GM19238 (cell line): Measurements from ENCODE around the gene MAPKBP1.
"Not testable (repeated sequence)": the region's sequence is repeated elsewhere in the genome, so short reads cannot be mapped to it uniquely, and the experiment has no call there.

ENCODE experiments used
- DNase-seq: peaks from one replicate; pipeline ENCODE4 v3.0.0; 2011; ENCODE audit warnings: low spot score; ENCODE audit not compliant: insufficient read length

The MAPKBP1 gene, protein sequence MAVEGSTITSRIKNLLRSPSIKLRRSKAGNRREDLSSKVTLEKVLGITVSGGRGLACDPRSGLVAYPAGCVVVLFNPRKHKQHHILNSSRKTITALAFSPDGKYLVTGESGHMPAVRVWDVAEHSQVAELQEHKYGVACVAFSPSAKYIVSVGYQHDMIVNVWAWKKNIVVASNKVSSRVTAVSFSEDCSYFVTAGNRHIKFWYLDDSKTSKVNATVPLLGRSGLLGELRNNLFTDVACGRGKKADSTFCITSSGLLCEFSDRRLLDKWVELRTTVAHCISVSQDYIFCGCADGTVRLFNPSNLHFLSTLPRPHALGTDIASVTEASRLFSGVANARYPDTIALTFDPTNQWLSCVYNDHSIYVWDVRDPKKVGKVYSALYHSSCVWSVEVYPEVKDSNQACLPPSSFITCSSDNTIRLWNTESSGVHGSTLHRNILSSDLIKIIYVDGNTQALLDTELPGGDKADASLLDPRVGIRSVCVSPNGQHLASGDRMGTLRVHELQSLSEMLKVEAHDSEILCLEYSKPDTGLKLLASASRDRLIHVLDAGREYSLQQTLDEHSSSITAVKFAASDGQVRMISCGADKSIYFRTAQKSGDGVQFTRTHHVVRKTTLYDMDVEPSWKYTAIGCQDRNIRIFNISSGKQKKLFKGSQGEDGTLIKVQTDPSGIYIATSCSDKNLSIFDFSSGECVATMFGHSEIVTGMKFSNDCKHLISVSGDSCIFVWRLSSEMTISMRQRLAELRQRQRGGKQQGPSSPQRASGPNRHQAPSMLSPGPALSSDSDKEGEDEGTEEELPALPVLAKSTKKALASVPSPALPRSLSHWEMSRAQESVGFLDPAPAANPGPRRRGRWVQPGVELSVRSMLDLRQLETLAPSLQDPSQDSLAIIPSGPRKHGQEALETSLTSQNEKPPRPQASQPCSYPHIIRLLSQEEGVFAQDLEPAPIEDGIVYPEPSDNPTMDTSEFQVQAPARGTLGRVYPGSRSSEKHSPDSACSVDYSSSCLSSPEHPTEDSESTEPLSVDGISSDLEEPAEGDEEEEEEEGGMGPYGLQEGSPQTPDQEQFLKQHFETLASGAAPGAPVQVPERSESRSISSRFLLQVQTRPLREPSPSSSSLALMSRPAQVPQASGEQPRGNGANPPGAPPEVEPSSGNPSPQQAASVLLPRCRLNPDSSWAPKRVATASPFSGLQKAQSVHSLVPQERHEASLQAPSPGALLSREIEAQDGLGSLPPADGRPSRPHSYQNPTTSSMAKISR (N-terminal part only)

DNA sequence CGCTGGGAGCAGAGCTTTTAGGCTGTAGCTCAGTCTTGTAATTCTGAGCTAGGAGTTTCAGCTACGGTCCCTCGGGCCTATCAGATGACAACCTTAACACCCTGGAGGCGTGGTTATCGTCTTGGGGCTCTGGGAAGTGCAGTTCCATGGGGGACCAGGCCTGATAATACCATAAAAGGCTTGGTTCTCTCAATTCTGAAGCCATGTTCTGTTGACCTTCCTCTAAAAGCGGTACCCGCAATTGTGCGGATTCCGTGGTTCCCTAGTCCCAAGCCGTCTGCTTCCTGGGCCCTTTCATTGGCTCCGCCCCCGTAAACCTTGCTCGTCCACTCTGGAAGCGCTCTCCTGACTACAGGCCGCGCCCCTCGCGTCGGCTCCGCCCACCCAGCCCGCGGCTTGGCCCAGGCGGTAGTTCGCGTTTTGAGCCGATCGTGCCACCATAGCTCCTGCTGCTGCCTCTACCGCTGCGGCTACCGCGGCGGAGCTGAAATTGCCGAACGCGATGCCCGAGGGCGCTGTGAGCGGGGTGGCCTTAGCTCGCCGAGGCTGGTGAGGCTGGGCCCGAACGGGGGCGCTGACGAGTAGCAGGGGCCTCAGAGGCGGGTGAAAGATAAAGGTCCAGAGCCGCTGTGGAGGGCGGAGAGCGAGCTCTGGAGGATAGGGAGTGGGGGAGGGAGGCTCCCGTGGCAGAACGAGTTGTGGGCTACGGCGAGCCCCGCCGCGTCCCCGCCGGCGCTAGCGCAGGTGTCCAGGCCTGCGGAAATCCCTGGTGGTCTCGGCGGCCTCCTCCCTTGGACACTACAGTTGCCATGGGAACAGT lies at the start of gene MAPKBP1:
Gene MAPKBP1 (plus strand): TSS at position 423 of the 820 bp plus-strand sequence. CDS start 792 bp downstream, outside the sequence.
- DNase-seq: peak; percentile 91

DNA sequence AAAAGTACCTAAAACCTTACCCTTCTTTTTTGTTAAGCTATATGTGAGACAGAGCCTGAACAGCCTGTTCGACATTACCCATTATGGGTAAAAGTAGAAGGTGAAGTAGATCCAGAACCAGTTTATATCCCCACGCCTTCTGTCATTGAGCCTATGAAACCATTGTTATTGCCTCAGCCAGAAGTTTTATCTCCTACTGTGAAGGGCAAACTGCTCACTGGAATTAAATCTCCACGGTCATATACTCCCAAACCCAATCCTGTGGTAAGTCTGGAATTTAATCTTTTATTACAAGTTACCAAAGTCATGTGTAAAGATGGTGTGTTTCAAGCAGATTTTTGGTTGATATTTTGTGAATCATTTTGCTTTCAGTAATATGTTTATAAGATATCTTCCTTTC lies 47.1 kb upstream of the MAPKBP1 start:
- no peak for DNase-seq

DNA sequence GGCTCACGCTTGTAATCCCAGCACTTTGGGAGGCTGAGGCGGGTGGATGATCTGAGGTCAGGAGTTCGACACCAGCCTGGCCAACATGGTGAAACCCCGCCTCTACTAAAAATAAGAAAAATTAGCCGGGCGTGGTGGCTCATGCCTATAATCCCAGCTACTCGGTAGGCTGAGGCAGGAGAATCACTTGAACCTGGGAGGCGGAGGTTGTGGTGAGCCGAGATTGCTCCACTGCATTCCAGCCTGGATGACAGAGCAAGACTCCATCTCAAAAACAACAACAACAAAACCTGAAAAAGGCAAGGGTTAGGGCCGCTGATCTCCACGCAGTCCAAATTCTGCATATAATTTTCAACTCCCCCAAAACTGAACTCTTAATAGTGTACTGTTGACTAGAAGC lies 46.2 kb upstream of the MAPKBP1 start:
- not testable (repeated sequence) for DNase-seq

DNA sequence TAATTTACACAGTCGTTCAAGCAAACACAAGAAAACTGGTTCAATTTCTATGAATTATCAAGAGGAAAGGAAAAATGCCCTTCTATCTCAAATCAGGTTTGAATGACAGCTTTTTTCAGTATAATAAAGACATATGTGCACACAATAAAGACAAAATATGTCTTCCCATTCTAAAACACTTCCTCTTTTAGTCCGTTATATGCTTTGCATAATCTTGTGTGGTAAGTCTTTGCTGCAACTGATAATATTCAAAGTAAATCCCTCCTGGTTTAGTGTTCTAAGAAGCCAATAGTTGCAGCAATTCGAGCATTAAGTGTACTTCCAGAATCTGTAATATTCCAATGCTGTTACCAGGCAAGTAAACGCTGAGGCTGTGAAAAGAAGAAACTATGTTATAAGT lies 43.7 kb upstream of the MAPKBP1 start:
- DNase-seq: no peak

DNA sequence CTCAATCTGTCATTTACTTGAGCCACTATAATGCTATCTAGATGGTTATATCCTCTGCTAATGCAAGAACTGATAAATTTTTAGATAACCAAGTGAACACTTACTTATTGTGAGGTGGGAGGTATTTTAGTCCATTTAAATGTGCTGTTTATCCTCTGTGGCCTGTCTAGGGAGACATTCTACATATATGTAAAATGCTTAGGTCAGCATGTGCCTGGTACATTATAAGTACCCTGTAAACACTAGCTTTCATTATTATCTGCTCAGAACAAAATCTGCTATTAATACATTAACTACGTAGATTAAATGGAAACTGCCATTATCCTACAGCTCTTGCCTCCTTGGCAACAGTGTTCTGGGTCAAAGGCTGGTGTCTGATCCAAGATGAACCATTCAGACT lies 41.8 kb upstream of the MAPKBP1 start:
- no peak for DNase-seq

DNA sequence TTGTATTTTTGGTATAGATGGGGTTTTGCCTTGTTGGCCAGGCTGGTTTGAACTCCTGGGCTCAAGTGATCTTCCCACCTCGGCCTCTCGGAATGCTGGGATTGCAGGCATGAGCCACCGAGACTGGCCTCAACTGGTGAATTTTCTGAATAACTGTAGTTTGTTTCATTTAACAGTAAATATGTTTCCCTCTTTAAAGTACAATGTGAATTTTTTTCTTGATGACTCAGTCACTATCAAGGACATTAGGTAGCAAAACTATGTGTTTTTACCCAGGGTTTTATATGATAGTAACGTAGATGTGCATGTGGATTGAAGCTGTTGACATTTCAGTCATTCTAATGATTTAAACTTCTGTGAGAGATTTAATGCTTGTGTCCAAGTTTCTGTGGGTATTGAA lies 40.2 kb upstream of the MAPKBP1 start:
- no peak for DNase-seq

DNA sequence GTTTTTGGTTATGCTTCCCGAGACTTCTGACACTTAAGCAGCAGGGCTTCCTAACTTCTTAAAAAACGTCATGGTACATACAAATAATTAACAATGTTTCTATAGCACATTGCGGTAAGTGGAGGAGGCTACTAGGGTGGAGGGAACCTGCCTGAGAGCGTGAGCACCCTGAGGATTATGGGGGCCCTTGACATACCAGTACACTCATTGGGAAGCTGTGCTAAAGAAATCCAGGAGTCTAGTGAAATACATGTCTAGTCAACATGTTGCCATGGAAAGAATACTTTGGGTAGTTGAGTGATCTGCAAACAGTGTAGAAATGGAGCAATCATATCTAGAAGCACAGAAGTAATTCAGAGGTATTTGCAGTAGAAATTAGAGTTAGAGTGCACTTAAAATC lies 39.2 kb upstream of the MAPKBP1 start:
- no peak for DNase-seq

DNA sequence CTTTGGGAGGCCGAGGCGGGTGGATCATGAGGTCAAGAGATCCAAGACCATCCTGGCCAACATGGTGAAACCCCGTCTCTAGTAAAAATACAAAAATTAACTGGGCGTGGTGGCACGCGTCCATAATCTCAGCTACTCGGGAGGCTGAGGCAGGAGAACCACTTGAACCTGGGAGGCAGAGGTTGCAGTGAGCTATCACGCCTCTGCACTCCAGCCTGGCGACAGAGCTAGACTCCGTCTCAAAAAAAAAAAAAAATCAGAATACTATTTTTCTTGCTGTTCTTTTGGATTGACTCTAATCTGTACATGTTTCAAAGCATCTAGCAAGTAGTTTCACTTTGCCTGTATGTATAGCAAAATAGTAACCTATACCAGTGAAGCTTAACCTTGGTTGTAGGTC lies 38.8 kb upstream of the MAPKBP1 start:
- DNase-seq: not testable (repeated sequence)

DNA sequence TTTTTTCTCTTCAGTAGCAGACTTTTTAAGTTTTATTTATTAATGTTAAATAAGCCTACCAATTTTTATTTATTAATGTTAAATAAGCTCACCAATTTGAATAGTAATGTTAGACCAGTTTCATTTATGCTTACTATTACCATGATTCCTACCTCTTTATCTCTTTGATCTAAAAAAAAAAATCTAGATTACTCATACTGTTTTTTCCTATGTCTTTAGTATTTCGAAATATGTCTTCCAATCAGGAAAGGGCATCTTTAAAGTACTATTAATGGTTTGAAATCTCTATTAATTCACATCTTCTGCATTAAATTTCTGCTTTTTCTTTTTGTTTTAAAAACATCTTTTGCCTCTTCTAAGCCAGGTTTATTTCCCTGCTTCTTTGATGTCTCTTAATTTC lies 27.5 kb upstream of the MAPKBP1 start:
- no peak for DNase-seq

DNA sequence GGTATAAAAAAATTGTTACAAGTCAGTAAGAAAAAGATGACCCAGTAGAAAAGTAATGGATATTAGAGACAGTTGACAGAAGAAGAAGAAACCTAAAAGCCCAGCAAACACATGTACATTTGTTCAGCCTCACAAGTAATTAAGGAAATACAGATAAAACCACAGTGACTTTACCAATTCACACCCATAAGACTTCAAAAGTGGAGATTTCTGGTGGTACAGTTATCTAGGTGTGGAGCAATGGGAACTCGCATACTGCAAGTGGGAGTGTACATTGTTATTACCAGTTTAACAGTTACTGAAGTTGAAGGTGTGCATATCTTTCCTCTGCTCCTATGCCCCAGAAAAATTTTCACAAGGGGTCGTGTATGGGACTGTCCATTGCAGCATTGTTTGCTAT lies 18.1 kb upstream of the MAPKBP1 start:
- DNase-seq: no peak

DNA sequence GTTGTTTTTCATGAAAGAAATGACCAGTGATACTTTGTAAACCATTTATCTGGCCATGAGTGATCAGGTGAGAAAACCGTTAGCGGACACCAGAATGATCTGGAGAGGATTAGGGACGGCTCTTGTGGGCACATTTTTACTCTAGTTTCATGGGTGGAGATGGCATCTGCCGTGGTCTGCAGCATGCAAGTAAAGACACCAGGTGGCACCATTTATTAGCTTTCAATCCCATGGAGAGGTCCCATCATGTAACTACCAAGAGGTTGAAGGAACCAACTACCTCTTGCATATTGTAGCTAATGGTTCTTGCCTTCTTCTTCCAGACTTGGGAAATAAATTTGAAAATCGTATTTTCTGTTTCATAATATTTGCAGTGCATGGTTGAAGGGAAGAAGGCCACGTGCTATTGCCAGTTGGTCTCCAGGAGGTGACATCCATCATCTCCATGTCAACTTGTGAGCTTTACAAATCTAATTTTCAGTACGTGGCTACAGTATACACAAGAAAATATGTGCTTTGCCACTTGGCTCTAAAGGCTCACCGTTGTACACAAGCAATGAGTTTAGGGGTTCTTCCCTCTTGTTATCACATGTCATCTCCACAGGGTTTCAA lies 1.5 kb upstream of the MAPKBP1 start:
- DNase-seq: no peak

DNA sequence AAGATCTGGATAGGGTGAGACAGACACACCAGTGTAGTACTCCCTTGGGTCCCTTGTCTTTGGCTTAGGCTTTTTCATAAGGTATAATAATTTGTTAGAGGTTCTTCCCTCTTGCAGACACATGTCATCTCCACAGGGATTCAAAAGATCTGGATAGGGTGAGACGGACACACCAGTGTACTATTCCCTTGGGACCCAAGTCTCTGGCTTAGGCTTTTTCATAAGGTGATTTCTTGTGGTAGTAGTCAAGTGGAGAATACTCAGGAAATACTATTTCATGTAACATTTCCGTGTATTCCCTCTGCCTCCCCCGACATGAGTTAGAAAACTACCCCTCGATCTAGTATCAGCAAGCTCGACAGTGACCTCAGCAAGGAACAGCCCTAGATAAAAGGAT lies 954 bp upstream of the MAPKBP1 start:
- DNase-seq: no peak

DNA sequence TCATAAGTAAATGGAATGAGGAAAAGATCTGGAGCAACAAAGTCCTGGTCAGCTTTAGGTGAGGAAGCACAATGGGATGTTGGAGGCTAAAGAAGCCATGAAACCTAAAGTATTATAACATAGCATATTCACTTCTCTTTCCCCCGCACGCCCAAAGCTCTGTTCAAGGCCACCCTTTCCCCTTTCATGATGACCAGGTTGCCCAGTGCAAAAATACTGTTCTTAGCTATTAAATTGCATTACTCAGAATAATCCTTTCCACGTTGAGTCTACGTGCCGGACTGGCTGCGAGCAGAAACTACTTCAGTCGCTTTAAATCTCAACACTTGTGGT lies 589 bp upstream of the MAPKBP1 start:
- no peak for DNase-seq

DNA sequence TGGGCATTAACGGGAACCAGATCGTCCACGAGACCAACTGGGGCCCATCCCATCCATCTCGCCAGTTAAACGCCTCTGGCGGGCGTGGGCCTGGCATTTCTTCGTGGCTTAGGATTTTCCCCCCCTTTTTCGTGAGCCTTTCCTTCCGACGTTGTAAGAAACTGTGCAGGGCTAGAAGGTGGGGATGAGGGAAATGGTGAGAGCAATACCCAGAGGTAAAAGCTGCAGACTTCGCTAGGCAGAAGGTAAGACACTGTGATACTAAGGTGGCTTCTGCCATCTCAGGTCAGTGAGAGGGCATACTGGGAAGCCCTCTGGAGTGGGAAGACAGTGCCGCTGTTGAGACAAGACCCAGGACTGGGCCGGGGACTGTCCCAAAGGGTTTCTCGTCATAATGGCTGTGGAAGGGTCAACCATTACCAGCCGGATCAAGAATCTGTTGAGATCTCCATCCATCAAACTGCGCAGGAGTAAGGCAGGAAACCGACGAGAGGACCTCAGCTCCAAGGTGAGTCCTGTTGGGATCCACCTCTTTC lies 666 bp downstream of the MAPKBP1 start:
- no peak for DNase-seq

DNA sequence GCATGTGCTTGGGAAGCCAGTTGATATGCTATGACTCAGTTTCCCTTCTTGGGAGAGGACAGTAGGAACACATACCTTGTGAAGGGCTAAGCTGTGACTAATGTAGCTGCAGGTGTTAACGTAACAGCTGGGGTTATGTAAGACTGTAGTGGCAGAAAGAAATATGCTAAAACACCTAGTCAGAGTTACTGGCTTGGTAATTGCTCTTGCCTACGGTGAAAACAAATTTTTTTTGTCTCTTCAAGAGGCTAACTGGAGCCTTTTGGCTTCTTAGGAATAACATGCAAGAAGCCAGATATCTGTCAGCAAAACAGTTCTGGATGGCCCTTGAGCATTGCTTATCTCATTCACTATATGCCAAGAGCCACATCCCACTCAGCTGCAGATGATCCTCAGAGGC lies 1.4 kb downstream of the MAPKBP1 start:
- DNase-seq: no peak

DNA sequence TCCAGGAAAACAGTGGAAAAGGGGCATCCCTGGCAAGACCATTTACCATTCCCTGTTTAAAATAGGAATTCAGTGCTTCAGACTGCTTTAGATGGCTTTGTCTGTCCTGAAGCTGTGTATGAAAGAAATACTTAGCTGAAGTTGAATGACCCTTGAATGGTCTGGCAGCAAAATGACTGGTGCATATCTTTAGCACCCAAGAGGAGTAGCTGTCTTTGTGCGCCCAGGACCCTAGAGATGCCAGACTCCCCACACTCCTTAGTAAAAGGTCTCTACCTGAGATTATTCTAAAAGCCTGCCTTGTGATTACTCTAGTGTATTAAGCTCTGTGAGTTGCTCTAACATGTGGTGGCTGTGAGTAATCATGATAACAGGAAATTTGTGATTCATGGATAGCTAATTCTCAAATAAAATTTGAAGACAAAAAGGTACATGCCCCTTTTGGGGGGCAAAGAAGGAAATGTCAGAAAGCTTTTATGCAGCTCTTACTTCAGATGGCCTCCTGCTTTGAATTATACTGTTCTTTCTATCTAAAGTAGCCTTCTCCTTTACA lies 3.2 kb downstream of the MAPKBP1 start:
- DNase-seq: no peak

DNA sequence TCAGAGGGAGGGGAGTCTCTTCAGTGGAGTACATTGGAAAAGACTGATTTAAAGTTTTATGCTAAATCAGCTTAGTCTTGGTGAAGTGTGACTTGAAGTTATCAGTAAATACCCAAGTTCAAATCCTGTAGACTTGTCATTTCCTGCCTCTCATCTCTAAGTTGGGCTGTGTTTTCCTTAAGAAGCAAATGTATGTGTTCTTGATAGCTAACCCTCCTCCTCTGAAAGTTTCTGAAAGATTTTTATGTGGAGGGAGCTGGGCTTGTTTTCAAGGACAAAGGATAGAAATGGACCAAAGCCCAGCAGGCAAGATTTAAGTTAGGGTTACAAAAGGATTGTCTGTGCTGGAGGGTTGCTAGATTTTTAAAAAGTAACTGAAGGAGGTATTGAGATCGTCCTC lies 4.2 kb downstream of the MAPKBP1 start:
- DNase-seq: no peak

DNA sequence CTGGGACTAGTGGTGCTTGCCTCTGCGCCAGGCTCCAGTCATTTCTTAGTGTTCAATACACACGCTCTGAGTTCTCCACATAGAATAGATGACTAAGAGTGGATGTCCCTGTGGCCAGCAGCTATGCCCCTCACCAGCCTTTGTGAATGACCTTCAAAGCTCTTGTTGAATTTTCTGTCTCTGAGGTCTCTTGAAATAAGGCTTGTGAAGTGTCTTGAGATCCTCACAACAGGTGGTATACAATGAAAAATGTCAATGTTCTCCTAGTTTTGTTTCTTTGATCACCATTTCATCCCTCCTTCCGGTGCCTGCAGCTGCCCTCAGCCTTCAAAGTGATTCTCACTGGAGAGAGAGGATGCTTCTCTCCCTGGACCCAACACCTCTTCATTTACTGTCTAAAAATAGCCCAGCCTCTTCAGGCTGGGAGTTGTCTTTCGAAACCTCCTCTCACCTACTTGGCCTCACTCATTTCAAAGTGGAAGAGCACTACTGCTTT lies 5.4 kb downstream of the MAPKBP1 start:
- DNase-seq: no peak

DNA sequence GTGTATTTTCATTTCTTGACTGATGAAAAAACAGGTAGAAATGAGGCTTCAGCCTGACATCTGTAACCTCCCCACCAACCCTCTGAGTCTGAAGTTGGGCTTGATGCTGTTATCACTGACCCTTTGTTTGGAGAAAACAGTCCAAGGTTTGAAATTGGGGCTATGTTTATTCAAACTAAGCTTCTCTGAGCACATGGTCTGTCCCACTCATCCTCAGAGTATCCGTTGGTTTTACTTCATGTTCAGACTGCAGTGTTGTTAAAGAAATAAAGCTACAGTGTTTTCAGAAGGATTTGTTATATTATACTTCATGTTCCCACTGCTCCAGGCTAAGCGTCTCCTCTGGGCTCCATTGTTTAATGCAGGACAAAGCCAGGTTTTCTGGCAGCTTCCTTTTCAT lies 6.0 kb downstream of the MAPKBP1 start:
- no peak for DNase-seq

DNA sequence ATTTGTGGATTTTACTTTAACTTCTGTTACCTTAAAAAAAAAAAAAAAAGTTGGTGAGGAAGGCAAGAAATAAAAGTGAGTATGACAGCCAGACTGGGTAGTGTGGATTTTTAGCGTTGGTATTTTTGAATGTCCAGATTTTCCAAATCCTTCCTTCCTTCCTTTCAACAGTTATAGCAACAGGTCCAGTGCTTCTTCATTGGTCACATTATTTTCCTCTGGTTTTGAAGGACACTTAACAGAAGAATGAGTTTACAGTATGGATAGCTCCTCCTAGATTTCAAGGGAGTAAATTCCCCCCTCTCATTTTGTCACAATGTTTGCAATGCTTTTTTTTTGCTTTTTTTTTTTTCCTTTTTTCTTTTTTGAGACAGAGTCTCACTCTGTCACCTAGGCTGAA lies 6.4 kb downstream of the MAPKBP1 start:
- no peak for DNase-seq
